ENCODE measurements around the gene PRPF40B.

The PRPF40B gene

GRCh38 chr12:49689785-49690184 is 66.4 kb downstream of the PRPF40B start:
- no peak for DNase-seq

GRCh38 chr12:49692851-49693250 is 69.5 kb downstream of the PRPF40B start:
- no peak for DNase-seq

- DNase-seq, result no peak
Observed at GRCh38 chr12:49693931-49694444, 70.6 kb downstream of the PRPF40B start.

All from activated gamma-delta T cell (primary cell).